Upper lobe of left lung (tissue), 6 donors: ENCODE results near the gene TP53TG5. TPM values are rescaled to one million over a fixed set of nuclear protein-coding genes. Genes with fewer than 3 reads are reported as not detected.

ENCODE experiments used
- ATAC-seq, 2 donors: fragments of 200-7000 bp; cut with Tn5 transposase; one replicate each; pipeline ENCODE4 v1.9.1; 2022; ENCODE audit warnings: mild to moderate bottlenecking in 2 of 2, moderate library complexity in 2 of 2; ENCODE audit not compliant: low FRiP score in 2 of 2
- DNase-seq, 2 donors: peaks; one replicate each; pipeline ENCODE4 v3.0.0-alpha.2; 2019 to 2020
- H3K27ac ChIP-seq, 4 donors: fragments of 200-600 bp; sonication (generic); one replicate each; pipeline ENCODE4 v1.5.1; 2016 to 2019
- H3K27me3 ChIP-seq, 4 donors: fragments of 200-600 bp; sonication (generic); one replicate each; pipeline ENCODE4 v1.5.1; 2017 to 2019
- H3K36me3 ChIP-seq, 4 donors: fragments of 200-600 bp; sonication (generic); one replicate each; pipeline ENCODE4 v1.5.1; 2016 to 2019
- H3K4me1 ChIP-seq, 4 donors: fragments of 200-600 bp; sonication (generic); one replicate each; pipeline ENCODE4 v1.5.1; 2018 to 2019
- H3K4me3 ChIP-seq, 4 donors: fragments of 200-600 bp; sonication (generic); one replicate each; pipeline ENCODE4 v1.5.1; 2017 to 2019; ENCODE audit warnings: mild to moderate bottlenecking in 2 of 4, moderate library complexity in 1 of 4
- H3K9me3 ChIP-seq, 4 donors: fragments of 200-600 bp; sonication (generic); one replicate each; pipeline ENCODE4 v1.5.1; 2018 to 2019
- EP300 ChIP-seq, 4 donors: sonication (generic); formaldehyde crosslinking; IDR thresholded peaks; one replicate each; pipeline ENCODE4 v1.5.1; 2017; ENCODE audit warnings: antibody characterized with exemption in 4 of 4, control low read depth in 2 of 4
- POLR2A ChIP-seq, 4 donors: fragments of 450-650 bp; IDR thresholded peaks; one replicate each; pipeline ENCODE4 v1.5.1; 2016 to 2017; ENCODE audit warnings: antibody characterized with exemption in 4 of 4, mild to moderate bottlenecking in 2 of 4
- POLR2AphosphoS5 ChIP-seq, 2 donors: sonication (generic); formaldehyde crosslinking; IDR thresholded peaks; one replicate each; pipeline ENCODE4 v1.5.1; 2017; ENCODE audit warnings: antibody characterized with exemption in 2 of 2
- WGBS, 2 donors: methylation state at CpG; one replicate each; pipeline ENCODE4 v1.1.5; 2017 to 2018; 5-methylcytosine and 5-hydroxymethylcytosine counted together
- total RNA-seq, 6 donors: library from RNA; depleted of rRNA in 4 of 6; stranded (reverse); fragments of >200 nt in 4 of 6; gene quantifications; one replicate each; pipeline versions ENCODE4 v1.1.0 to v1.2.1, GENCODE V29; 2016 to 2021
- TF ChIP-seq, protein P1 (sequence below), 6 experiments: fragments of 450-650 bp in 4 of 6; fragments of 200-600 bp in 2 of 6; sonication (generic) in 2 of 6; IDR thresholded peaks; one replicate each; pipeline ENCODE4 v1.5.1; 2016 to 2019; ENCODE audit warnings: antibody characterized with exemption in 6 of 6
- donor health status: DM: no; HTN: no; CAD: no; lungs with moderate emphysema.
- donor health status: DM: no; HTN: yes; CAD: no; lungs with severe emphysema.

The TP53TG5 gene
- total RNA-seq, 6 donors from 2014 or later = not detected

DNA sequence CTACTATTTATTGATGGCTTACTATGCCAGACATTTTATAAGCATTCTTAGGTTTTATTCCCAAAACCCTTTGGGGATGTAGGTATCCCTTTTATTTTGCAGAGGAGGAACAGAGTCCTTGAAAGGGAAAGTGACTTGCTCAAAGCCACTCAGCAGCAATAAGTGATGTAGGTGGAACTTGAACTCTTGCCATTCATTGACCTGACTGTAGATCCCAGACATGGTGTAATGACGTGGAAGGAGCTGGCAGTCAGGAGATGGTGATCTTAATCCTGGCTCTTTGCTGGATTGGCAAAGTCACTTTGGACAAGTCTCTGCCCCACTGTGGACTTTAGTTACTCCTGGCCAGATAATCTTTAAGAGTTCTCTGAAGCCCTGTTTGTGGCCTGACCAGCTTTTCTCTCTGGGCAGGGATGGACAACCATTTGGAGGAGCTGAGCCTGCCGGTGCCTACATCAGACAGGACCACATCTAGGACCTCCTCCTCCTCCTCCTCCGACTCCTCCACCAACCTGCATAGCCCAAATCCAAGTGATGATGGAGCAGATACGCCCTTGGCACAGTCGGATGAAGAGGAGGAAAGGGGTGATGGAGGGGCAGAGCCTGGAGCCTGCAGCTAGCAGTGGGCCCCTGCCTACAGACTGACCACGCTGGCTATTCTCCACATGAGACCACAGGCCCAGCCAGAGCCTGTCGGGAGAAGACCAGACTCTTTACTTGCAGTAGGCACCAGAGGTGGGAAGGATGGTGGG is 31.6 kb upstream of the TP53TG5 start:
- WGBS, 2 donors = 90 to 92% methylated on average over 7 of the region's 7 CpGs
- Histone ChIP-seq H3K36me3 (peaks cover 0 to 39% (median 14%) of the 10 kb centered on the region in 4 donors), H3K4me1 (peaks cover 13 to 18% (median 15%) of the 10 kb centered on the region in 4 donors), H3K27me3 (no peaks in the 10 kb centered on the region), H3K27ac (no peak overlapping the region), H3K4me3 (no peak overlapping the region), H3K9me3 (no peaks in the 10 kb centered on the region)
- TF ChIP-seq POLR2A (IDR thresholded peaks at IDR 0.05) (no peak), EP300 (IDR thresholded peaks at IDR 0.05) (no peak), POLR2AphosphoS5 (IDR thresholded peaks at IDR 0.05) (no peak)
- ATAC-seq = no peak
- DNase-seq = no peak

GRCh38 chr20:45408646-45409213 is 30.6 kb upstream of the TP53TG5 start:
- 74 to 85% methylated on average over 6 to 7 of the region's 7 CpGs for WGBS, 2 donors
- H3K4me3 ChIP-seq = peak overlapping the region in 2 of 4 donors; percentile 80 to 87
- H3K36me3 ChIP-seq = peaks cover 0 to 39% (median 14%) of the 10 kb centered on the region in 4 donors
- TF ChIP-seq EP300 (IDR thresholded peaks at IDR 0.05) (no peak), POLR2A (IDR thresholded peaks at IDR 0.05) (no peak), POLR2AphosphoS5 (IDR thresholded peaks at IDR 0.05) (no peak)
- TF ChIP-seq, protein P1, sequence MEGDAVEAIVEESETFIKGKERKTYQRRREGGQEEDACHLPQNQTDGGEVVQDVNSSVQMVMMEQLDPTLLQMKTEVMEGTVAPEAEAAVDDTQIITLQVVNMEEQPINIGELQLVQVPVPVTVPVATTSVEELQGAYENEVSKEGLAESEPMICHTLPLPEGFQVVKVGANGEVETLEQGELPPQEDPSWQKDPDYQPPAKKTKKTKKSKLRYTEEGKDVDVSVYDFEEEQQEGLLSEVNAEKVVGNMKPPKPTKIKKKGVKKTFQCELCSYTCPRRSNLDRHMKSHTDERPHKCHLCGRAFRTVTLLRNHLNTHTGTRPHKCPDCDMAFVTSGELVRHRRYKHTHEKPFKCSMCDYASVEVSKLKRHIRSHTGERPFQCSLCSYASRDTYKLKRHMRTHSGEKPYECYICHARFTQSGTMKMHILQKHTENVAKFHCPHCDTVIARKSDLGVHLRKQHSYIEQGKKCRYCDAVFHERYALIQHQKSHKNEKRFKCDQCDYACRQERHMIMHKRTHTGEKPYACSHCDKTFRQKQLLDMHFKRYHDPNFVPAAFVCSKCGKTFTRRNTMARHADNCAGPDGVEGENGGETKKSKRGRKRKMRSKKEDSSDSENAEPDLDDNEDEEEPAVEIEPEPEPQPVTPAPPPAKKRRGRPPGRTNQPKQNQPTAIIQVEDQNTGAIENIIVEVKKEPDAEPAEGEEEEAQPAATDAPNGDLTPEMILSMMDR (IDR thresholded peaks at IDR 0.05) = no peak
- peak overlapping the region in 3 of 4 donors; percentile 91 to 94 (median 91) for H3K27ac ChIP-seq
- no peaks in the 10 kb centered on the region for H3K9me3 ChIP-seq
- peaks cover 13 to 18% (median 15%) of the 10 kb centered on the region in 4 donors for H3K4me1 ChIP-seq
- no peak for ATAC-seq
- no peaks in the 10 kb centered on the region for H3K27me3 ChIP-seq
- peak in 1 of 2 donors; percentile 43 for DNase-seq

GRCh38 chr20:45407783-45408645 is 29.9 kb upstream of the TP53TG5 start, which contains the start of gene DBNDD2:
Gene DBNDD2 (plus strand): TSS chr20:45408289. CDS start chr20:45408468, 179 bp downstream.
- WGBS, 2 donors = 87 to 91% methylated on average over 18 to 21 of the region's 21 CpGs
- H3K27ac ChIP-seq = peak within 1 kb of the TSS; percentile 86 to 94 (median 91)
- DNase-seq (peak in 1 of 2 donors; percentile 61), ATAC-seq (no peak)
- no peaks in the 10 kb centered on the region for H3K9me3 ChIP-seq
- peak within 1 kb of the TSS; percentile 60 to 87 (median 76) for H3K4me3 ChIP-seq
- H3K36me3 ChIP-seq = peaks cover 0 to 39% (median 14%) of the 10 kb centered on the region in 4 donors
- H3K4me1 ChIP-seq = peaks cover 13 to 18% (median 15%) of the 10 kb centered on the region in 4 donors
- TF ChIP-seq, protein P1 (IDR thresholded peaks at IDR 0.05) = no peak
- no peak for TF ChIP-seq EP300 (IDR thresholded peaks at IDR 0.05)
- H3K27me3 ChIP-seq = no peaks in the 10 kb centered on the region

DNA sequence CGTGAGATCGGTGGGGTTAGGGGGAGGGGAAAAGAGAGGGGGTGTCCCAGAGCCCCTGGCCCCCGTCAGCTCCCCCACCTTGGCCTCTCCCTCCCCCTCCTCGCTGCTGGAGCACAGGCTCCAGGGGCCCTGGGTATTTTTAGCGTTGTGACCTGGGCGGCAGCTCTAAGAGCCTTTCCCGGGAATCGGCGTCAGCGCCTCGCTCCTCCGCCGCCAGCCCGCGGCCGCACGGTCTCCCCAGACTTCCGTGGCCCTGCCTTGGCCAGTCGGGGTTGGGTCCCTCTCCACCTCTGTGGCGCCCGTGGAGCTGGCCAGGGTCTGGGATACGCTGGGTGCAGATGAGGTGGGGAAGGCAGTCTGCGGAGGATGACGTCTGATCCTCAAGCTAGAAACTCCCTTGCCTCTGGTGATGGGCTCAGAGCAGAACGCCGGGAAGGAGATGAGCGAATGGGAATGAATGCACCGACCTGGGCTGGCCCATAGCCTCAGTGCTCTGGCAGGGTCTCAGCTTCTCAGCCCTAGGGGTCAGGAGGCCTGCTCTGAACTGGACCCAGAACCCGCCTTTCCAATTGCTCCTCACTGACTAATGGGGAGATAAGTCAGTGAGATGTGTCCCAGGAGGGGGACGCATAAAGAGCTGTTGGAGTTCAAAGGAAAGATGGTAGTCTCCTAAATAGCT is 29.1 kb upstream of the TP53TG5 start:
- Histone ChIP-seq H3K27ac (peak overlapping the region; percentile 86 to 94 (median 91)), H3K9me3 (no peaks in the 10 kb centered on the region), H3K27me3 (no peaks in the 10 kb centered on the region), H3K4me1 (peaks cover 13 to 18% (median 15%) of the 10 kb centered on the region in 4 donors), H3K36me3 (peaks cover 0 to 35% (median 14%) of the 10 kb centered on the region in 4 donors), H3K4me3 (peak overlapping the region; percentile 60 to 87 (median 76))
- peak; percentile 60 to 69 for TF ChIP-seq POLR2AphosphoS5 (IDR thresholded peaks at IDR 0.05)
- TF ChIP-seq POLR2A (IDR thresholded peaks at IDR 0.05) = peak in 2 of 4 donors; percentile 6 to 56
- no peak for TF ChIP-seq EP300 (IDR thresholded peaks at IDR 0.05)
- TF ChIP-seq, protein P1 (IDR thresholded peaks at IDR 0.05) = no peak
- WGBS, 2 donors = 13 to 23% methylated on average over 19 to 29 of the region's 30 CpGs
- DNase-seq (peak; percentile 50 to 89), ATAC-seq (peak; percentile 70 to 72)
